NCI-H524 treated with DMSO at 0.1 percent for 48 hours (cell line): Measurements from ENCODE around the gene KCNMA1.

ENCODE experiments used
- DNase-seq: peaks from one replicate; lab custom pipeline; 2025; lab: John Stamatoyannopoulos, UW

Gene KCNMA1

GRCh38 chr10:77556990-77557601 lies 80.5 kb downstream of the KCNMA1 start:
- DNase-seq: no peak

GRCh38 chr10:77555591-77556212 lies 81.9 kb downstream of the KCNMA1 start:
- DNase-seq: no peak

- no peak for DNase-seq
Measured at GRCh38 chr10:77554996-77555397, 82.6 kb downstream of the KCNMA1 start.

- no peak for DNase-seq
Measured at GRCh38 chr10:77553966-77554365, 83.6 kb downstream of the KCNMA1 start.

GRCh38 chr10:77553311-77553710 lies 84.3 kb downstream of the KCNMA1 start:
- no peak for DNase-seq

- no peak for DNase-seq
Measured at GRCh38 chr10:77552252-77552651, 85.4 kb downstream of the KCNMA1 start.

GRCh38 chr10:77550378-77550777 lies 87.2 kb downstream of the KCNMA1 start:
- DNase-seq: no peak

GRCh38 chr10:77548671-77549070 lies 88.9 kb downstream of the KCNMA1 start:
- no peak for DNase-seq

GRCh38 chr10:77548157-77548556 lies 89.5 kb downstream of the KCNMA1 start:
- no peak for DNase-seq

GRCh38 chr10:77547307-77548050 lies 90.1 kb downstream of the KCNMA1 start:
- no peak for DNase-seq

GRCh38 chr10:77546042-77546441 lies 91.6 kb downstream of the KCNMA1 start:
- no peak for DNase-seq

GRCh38 chr10:77545585-77545984 lies 92.0 kb downstream of the KCNMA1 start:
- DNase-seq: no peak

- DNase-seq: no peak
Measured at GRCh38 chr10:77544617-77545016, 93.0 kb downstream of the KCNMA1 start.

- DNase-seq: no peak
Measured at GRCh38 chr10:77542710-77543259, 94.8 kb downstream of the KCNMA1 start.

- DNase-seq: no peak
Measured at GRCh38 chr10:77541944-77542343, 95.7 kb downstream of the KCNMA1 start.

- no peak for DNase-seq
Measured at GRCh38 chr10:77541247-77541646, 96.4 kb downstream of the KCNMA1 start.

GRCh38 chr10:77539147-77539935 lies 98.3 kb downstream of the KCNMA1 start:
- DNase-seq: no peak

- no peak for DNase-seq
Measured at GRCh38 chr10:77537720-77538373, 99.8 kb downstream of the KCNMA1 start.

GRCh38 chr10:77537071-77537470 lies 100.5 kb downstream of the KCNMA1 start:
- no peak for DNase-seq

- no peak for DNase-seq
Measured at GRCh38 chr10:77533887-77534278, 103.7 kb downstream of the KCNMA1 start.

GRCh38 chr10:77533146-77533886 lies 104.3 kb downstream of the KCNMA1 start:
- DNase-seq: no peak
